B cell (primary cell): ENCODE measurements around the gene SEC14L1.

ENCODE experiments used
- CTCF ChIP-seq: fragments of 200-600 bp; IDR thresholded peaks from one replicate; pipeline ENCODE4 v1.8.0; 2022; ENCODE audit warnings: antibody characterized with exemption, mild to moderate bottlenecking
- EZH2 ChIP-seq: IDR thresholded peaks from 2 replicates; pipeline ENCODE4 v1.6.1; 2012; ENCODE audit warnings: borderline replicate concordance, low read depth, mild to moderate bottlenecking, moderate library complexity, low read length; ENCODE audit not compliant: insufficient read depth, poor library complexity, severe bottlenecking

GRCh38 chr17:77216486-77216885 lies 75.7 kb downstream of the SEC14L1 start:
- TF ChIP-seq CTCF, result no peak
- no peak for TF ChIP-seq EZH2
